Lower lobe of right lung (tissue), 2 donors: ENCODE measurements around the gene RHCE. TPM values are rescaled to one million over a fixed set of nuclear protein-coding genes. Genes with fewer than 3 reads are reported as not detected.
"Not testable (repeated sequence)": the region's sequence is repeated elsewhere in the genome, so short reads cannot be mapped to it uniquely, and the experiment has no call there.

Source experiments
- ATAC-seq, 2 donors: fragments of 200-7000 bp; cut with Tn5 transposase; one replicate each; pipeline ENCODE4 v1.9.1; 2020 to 2022; ENCODE audit warnings: mild to moderate bottlenecking in 2 of 2, moderate library complexity in 2 of 2
- DNase-seq: peaks from one replicate; pipeline ENCODE4 v3.0.0-alpha.2; 2020
- H3K27ac ChIP-seq: fragments of 200-600 bp; one replicate; pipeline ENCODE4 v1.8.0; 2022
- H3K27me3 ChIP-seq: fragments of 200-600 bp; one replicate; pipeline ENCODE4 v1.8.0; 2022; ENCODE audit warnings: low read depth
- H3K36me3 ChIP-seq: fragments of 200-600 bp; one replicate; pipeline ENCODE4 v1.8.0; 2022; ENCODE audit warnings: mild to moderate bottlenecking
- H3K4me1 ChIP-seq: fragments of 200-600 bp; one replicate; pipeline ENCODE4 v1.8.0; 2022
- H3K4me3 ChIP-seq: fragments of 200-600 bp; one replicate; pipeline ENCODE4 v1.8.0; 2022; ENCODE audit warnings: mild to moderate bottlenecking
- H3K9me3 ChIP-seq: fragments of 200-600 bp; one replicate; pipeline ENCODE4 v1.8.0; 2022
- CTCF ChIP-seq: fragments of 200-600 bp; IDR thresholded peaks from one replicate; pipeline ENCODE4 v1.8.0; 2022; ENCODE audit warnings: antibody characterized with exemption, mild to moderate bottlenecking
- intact Hi-C: fragments of 100-400 bp; cut with DNase I; formaldehyde crosslinking; loops from one replicate; pipeline ENCODE4 v1.11.0; 2022
- total RNA-seq: library from RNA; stranded (reverse); fragmentation: NEBNext Ultra II Directional; extraction: Animal tissue kit (Norgen Biotek cat#: 25700); gene quantifications from one replicate; pipeline ENCODE4 v1.2.1, GENCODE V29; 2021
- donor health status: DM: no; HTN: yes; CAD: no; lungs with severe emphysema.

The RHCE gene
- total RNA-seq, 1 donor from 2014 or later = 0.65 TPM

- H3K4me1 ChIP-seq, intact Hi-C loops, DNase-seq, H3K27me3 ChIP-seq, H3K27ac ChIP-seq, ATAC-seq, H3K36me3 ChIP-seq, H3K4me3 ChIP-seq, H3K9me3 ChIP-seq: not testable (repeated sequence)
Observed at GRCh38 chr1:25378367-25378766, 42.3 kb downstream of the RHCE start.

- H3K4me3 ChIP-seq, H3K36me3 ChIP-seq, intact Hi-C loops, H3K4me1 ChIP-seq, H3K9me3 ChIP-seq, H3K27ac ChIP-seq, DNase-seq, H3K27me3 ChIP-seq, ATAC-seq: not testable (repeated sequence)
Observed at GRCh38 chr1:25371757-25372156, 48.9 kb downstream of the RHCE start.

GRCh38 chr1:25369691-25370271, 50.8 kb downstream of the RHCE start:
- H3K36me3 ChIP-seq, H3K4me3 ChIP-seq, H3K9me3 ChIP-seq, H3K27me3 ChIP-seq, intact Hi-C loops, H3K27ac ChIP-seq, ATAC-seq, DNase-seq, H3K4me1 ChIP-seq: not testable (repeated sequence)

- TF ChIP-seq CTCF = no peak
- ATAC-seq (peak in 1 of 2 donors; percentile 45), DNase-seq (no peak)
- Histone ChIP-seq H3K9me3 (no peaks in the 10 kb centered on the region), H3K4me1 (no peaks in the 10 kb centered on the region), H3K36me3 (no peaks in the 10 kb centered on the region), H3K27me3 (no peaks in the 10 kb centered on the region), H3K27ac (no peak overlapping the region), H3K4me3 (no peak overlapping the region)
- intact Hi-C loops = no loop called here
Observed at GRCh38 chr1:25369241-25369640, 51.4 kb downstream of the RHCE start.

- H3K27ac ChIP-seq, H3K4me3 ChIP-seq, H3K9me3 ChIP-seq, H3K4me1 ChIP-seq, intact Hi-C loops, DNase-seq, H3K27me3 ChIP-seq: not testable (repeated sequence)
- peaks cover 43% of the 10 kb centered on the region for H3K36me3 ChIP-seq
- ATAC-seq = peak in 1 of 2 donors; percentile 82
Observed at GRCh38 chr1:25362634-25363559, 57.7 kb downstream of the RHCE start.

- no peak for TF ChIP-seq CTCF
- Histone ChIP-seq H3K27ac (no peak overlapping the region), H3K27me3 (no peaks in the 10 kb centered on the region), H3K4me1 (no peaks in the 10 kb centered on the region), H3K9me3 (no peaks in the 10 kb centered on the region), H3K4me3 (no peak overlapping the region), H3K36me3 (peaks cover 46% of the 10 kb centered on the region)
- no peak for ATAC-seq
- no peak for DNase-seq
- intact Hi-C loops = no loop called here
Observed at GRCh38 chr1:25361901-25362300, 58.7 kb downstream of the RHCE start.

GRCh38 chr1:25360596-25361581, 59.7 kb downstream of the RHCE start:
- Histone ChIP-seq H3K4me3 (no peak overlapping the region), H3K4me1 (no peaks in the 10 kb centered on the region), H3K9me3 (no peaks in the 10 kb centered on the region), H3K27ac (no peak overlapping the region), H3K27me3 (no peaks in the 10 kb centered on the region), H3K36me3 (peaks cover 54% of the 10 kb centered on the region)
- no peak for DNase-seq
- ATAC-seq = no peak
- intact Hi-C loops = no loop called here
- TF ChIP-seq CTCF = no peak
